Measurements from ENCODE around the gene RSU1.
A peak's percentile ranks its signal among the peaks of the same experiment; 100 is the strongest.

Gene RSU1

DNA sequence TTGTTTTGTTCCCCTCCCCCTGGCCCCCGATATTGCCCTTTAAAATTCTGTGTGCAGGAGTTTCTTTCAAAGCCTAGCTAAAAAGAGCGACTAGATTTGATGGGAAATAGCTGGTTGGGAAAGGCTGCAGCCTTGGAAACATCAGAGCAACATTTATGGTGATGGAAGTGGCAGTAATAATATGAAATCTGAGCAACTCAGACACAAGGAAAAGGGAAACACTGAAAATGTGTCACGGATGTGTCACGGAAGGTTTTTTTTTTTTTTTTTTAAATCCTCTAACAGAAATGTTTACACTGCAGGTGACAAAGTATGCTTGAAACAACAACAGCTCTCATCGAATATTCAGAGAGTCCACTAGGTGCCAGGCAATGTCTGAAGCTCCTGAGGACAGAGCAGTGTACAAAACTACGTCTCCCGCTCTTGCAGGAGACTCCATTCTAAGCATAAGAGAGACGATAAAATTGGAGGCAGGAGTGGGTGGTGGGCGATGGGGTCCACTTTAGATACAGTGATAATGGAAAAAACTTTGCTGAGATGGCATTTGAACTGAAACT is 143.0 kb downstream of the RSU1 start:
- peak; percentile 29 for DNase-seq (ENCODE audit: low spot score)

DNA sequence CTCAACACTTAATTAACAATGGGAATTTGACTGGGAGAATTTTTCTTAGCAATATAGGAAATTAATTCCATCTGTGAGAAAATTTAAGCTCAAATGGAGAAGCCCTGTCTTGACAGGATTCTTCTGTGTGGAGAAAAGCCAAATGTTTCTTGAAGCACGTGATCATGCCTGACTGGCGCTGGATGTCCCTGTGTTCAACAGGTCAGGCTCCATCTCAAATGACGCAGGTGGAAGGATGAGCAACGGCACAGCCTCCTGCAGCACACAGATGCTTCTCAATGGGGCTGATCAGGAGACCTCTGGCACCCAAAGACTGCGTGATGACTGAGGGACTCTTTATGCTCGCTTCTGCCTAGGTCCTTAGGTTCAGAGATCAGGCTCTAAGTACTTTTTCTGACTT is 143.8 kb downstream of the RSU1 start:
- peak; percentile 80 for DNase-seq (ENCODE audit: low spot score)

DNA sequence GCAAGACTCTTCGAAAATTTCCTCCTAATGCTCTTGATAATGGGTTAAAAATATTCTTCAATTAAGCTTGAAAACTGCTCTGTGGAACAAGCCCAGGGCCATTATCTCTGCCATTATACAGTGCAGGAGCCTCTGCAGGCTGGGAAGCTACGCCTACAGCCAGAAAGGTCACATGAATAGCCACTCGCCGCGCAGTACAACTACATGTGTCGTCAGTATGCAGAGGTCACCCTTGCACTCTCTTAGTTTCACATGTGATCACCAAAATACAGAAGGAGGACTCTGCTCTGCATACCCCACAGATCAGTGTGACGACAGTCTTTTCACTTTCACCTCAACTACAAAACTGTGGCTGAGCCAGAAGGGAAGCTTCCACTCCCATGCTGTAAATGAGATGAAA is 153.8 kb downstream of the RSU1 start:
- DNase-seq (ENCODE audit: low spot score) = no peak

DNA sequence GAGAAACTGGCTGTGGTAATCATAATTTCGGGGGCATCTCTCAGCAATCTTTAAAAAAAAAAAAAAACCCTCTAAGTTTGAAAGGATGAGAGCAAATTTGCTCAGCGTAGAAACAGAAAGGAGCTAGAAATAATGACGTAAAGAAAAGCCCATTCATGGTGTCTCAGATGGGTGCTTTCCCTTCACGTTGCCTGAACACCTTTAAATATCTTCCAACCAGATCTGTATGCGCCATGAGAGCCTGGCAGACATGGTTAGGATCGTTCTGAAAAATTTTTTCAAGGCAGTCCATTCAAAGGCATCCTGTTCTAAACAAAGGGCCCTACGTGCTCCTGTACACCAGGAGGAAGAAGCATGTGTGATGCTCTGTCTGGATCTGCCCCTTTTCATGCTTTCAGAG is 154.3 kb downstream of the RSU1 start:
- DNase-seq (ENCODE audit: low spot score) = no peak

DNA sequence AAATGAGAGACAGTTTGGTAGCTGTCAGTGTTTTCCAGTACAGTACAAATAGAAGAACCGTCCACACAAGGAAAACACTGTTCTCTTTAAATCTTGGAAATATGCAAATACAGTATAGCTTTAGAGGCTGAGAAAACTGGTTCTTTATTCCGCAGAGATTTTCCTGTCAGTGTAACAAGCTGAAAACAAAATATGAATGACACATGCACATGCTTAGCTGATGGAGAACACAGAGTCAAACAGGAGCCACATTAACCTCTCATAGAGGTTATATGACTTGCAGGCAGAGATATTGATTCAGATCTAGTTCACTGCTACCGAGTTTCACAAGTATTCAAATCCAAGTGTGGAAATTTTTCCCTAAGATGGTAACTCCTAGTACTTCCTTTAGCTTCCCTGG is 160.3 kb downstream of the RSU1 start:
- peak; percentile 18 for DNase-seq (ENCODE audit: low spot score)

DNA sequence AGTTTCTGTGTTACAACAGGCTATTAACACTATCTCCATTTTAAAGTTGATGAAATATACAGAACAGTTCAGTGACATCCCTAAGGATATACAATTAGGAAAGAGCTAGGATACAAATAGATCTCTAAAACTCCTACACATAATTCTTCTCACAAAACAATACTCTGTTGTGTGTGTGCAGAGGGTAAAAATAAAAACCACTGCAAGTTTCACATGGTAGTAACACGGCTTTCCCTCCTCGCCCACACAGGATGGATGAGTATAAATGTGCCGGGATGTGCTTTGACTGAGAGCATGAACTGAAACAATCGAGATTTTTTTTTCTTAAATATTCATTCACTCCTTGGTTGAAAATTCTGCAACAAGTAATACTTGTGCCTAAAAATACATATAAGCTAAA is 164.0 kb downstream of the RSU1 start:
- no peak for DNase-seq (ENCODE audit: low spot score)

DNA sequence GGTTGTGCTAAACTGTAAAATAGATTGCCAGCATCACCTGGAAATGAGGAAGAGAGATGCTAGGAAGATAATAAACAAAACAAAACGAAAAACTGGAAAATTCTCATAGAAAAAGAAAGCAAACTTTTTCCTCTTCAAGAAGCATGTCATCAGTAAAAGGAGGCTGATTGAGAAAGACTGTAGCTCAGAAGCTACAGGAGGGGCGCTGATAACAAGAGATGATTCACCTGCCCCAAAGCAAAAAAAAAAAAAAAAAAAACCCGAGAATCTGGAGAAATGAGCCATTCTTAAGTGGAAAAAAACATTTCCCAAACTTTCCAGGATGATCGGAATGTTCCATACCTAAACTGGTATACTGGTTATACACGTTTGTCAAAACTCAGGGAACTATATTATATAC is 165.1 kb downstream of the RSU1 start:
- no peak for DNase-seq (ENCODE audit: low spot score)

DNA sequence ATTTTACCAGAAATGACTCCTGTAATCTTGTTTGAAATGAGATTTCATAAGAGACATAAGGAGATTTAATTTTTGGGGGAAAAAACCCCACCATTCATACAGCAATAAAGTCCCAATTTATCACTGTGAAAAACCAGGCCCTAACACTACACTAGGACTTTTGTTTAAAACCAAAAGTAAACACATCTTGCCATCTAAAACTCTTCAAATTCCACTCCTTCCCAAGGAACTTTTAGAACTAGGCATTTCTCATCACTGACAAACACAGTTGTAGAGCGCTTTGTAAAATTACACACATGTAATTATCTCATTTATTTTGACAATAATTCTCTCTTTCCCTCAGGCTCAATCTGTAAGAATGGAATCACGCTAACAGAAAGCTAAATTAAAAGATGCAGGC is 167.5 kb downstream of the RSU1 start:
- no peak for DNase-seq (ENCODE audit: low spot score)

DNA sequence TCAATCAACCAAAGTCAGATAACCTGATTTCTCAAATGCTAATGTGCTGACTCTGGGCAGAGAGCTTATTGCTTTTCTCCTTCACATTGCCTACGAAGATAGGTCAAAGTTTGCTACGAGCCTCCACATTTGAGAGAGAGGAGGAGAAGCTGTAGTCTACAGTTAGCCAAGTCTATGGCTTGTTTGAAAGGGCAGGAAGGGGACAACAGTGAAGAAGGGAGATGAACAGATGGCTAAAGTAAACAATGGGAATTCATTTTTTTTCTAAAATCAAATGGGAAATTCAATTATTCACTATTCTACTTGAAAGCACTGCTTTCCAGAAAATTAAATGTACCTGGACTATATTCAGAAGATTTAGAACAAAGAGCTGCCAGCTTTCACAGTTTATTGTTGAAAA is 168.9 kb downstream of the RSU1 start:
- no peak for DNase-seq (ENCODE audit: low spot score)

DNA sequence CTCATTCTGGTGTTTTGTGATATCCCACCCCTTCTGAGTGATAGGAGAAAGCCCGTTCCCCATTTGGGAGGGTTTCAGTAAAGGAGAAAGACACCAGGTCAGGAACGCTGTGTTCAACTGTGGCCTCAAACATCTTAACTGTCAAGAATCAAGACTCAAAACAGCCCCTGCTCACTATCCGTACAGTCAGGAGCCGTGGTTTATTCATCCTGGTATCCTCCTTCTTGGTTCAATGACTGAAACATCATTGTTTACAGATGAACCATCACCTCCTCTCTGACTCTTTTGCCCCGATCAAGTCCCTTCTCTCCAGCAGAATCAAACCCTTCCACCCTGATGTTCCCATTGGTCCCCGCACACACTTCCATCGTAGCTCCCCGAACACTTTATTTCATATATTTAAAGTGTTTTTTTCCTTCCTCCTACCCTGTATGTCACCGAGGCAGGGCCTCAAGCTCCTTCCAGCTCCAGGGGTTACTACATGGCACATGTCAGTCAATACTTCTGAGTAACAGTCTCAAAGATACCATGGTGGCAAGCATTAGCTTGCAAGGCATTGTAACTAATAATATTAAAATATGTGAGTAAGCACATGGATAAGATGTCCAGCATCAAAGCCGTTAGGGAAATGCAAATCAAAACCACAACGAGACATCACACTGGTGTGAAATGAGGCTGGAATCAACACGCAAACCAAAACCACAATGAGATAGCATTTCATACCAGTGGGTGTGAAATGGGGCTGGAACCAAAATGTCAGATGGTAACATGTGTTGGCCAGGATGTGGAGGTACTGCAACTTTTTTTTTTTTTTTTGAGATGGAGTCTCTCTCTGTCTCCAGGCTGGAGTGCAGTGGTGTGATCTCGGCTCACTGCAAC is 170.8 kb downstream of the RSU1 start:
- DNase-seq (ENCODE audit: low spot score) = no peak

DNA sequence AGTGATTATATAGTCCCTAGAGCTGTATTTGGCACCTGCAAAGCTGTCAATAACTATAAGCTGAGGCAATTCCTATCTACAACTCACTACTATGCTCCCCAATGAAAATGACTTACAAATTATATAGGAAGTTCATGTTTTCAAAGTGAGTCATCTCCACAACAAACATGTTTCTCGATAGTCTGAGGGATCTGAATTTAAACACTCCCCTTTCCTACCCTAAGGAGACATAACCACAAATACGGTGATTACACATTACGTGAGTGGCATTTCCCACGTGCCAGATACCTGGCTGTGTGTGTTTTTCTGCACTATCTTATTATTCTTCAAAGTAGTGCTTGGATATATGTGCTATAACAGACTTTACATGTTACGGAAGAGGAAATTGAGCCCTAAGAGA is 173.1 kb downstream of the RSU1 start:
- no peak for DNase-seq (ENCODE audit: low spot score)

DNA sequence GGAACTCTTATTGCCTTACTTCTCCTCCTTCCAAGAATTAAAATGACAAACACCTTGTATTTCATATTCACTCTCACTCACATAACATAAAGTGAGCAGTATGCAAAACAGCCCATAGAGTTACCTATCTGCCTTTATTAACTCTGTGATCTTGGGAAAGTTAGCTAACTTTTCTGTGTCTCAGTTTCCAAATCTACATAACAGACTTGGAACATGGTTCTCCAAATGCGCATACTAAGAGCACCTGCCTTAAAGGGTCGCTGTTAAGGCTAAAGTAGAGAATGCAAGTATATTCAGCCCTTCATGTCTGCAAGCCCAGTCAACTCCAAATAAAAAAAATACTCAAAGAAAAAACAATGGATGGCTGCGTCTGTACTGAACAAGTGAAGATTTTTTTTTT is 173.7 kb downstream of the RSU1 start:
- no peak for DNase-seq (ENCODE audit: low spot score)

DNA sequence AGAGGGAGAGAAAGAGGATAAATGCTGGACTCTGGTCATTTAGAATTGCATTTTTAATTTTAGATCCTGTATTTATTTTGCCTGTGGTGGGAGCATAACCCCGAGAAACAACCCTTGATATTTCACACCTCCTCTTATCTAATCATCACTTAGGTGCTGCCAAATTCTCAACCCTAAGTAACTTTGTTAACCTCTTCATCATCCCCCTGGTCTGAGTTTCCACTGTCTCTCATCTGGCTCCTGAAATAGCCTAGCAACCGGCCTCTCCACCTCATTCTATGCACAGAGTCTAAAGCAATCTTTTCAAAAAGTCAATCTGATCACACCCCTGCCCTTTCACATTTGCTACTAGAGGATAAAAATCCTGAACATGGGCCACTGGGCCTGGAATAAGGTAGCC is 177.1 kb downstream of the RSU1 start:
- no peak for DNase-seq (ENCODE audit: low spot score)

DNA sequence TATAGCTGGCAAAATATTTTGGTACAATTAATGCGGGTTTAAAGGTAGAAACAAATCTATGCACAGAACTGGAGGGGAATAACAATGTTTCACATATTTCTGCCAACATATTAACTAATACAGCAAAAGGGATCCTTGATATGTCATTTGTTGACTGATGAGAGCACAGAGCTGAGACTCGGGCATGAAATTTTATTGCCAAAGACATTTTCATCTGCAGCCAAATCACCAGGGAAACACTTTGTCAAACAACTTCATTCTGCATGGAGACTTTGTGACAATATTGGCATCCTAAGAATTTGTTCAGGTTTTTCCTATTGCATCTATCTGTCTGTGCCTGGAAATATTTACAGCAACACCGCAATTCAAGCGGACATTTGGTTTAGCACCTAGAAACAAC is 177.8 kb downstream of the RSU1 start:
- no peak for DNase-seq (ENCODE audit: low spot score)

DNA sequence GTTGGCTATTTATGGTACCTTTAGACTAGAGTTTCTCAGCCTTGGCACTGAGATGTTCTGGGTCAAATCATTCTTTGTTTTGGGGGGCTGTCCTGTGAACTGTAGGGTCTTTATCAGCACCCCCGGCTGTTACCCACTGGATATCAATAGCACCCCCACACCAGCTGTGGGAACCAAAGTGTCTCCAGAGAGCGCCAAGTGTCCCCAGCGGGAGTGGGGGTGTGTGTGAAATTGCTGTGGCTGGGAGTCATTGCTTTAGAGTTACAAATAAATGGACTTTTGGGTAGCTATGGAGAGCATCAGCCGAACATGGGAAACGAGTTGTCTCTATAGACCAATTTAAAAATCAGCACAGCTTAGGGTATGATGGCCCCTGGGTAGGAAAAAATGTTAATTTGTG is 184.2 kb downstream of the RSU1 start:
- DNase-seq (ENCODE audit: low spot score) = no peak

DNA sequence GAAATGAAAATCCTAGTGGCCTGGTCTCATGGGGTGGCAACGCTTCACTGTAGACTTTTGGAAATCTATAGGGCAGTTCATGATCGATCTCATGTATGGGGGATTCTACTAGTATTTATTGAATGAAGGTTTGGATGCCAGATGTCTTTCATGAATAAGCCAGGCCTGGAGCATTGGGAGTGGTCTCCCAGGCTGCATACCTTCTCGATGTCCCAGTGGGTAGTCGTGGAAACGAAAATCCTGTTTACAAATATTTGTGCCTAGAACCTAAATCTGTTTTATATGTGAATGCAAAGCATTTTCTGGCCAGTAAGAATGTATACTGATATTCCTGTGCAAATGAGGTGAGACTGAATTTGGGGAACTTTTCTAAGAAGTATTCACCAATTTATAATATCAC is 190.5 kb downstream of the RSU1 start:
- no peak for DNase-seq (ENCODE audit: low spot score)

DNA sequence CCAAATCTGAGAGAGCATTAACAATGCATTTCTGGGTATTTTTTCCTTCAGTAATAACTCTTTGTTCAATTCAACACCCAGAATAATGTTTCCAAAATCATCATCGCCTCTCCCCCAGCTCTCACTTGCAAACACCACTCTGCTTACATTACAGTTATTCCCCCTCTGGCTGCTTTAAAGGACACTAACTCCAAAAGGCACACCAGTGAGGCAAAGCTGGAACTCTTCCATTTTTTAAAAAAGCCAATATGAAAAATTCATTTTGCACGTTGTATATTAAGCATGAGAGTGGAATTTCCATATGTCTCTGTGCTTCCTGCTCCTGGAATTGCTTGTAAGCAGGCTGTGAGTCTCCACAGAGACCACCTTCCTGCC is 204.3 kb downstream of the RSU1 start:
- no peak for DNase-seq (ENCODE audit: low spot score)

DNA sequence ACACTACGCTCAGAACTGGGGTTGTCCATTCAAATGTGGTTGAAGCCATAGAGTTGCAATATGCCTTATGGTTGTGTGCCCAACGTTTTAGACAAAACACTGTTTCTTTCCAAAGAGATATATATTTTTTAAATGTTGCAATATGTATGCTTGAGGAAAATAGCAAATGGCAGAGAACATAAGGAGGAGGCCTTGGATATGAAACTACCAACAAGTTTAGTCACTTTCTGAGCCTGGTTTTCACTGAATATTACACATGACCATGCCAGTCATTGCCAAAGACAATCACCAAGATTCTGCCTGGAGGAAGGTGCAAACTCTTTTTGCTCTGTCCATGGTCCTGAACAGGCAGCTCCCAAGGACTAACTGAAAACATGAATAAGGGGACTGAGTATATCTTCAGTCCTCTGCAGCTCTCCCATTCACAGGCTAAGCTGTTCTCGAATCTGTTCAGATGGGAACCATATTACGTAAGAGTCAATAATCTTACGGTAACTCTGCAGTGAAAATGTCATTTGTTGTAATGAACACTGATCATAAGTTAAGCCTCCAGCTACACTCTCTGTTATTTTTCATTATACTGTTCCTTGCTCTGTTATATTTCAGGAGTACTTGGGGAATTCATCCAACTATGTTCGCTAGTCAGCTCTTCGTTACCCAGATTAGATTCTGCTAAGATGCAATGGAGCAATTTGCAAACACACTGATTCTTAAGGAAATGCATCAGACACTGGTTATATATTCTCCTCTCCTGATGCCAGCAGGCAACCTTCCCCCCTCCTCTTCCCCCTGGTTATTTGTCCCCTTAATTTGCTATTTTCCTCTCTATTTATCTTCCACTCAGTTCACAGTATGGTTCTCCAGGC is 204.9 kb downstream of the RSU1 start:
- no peak for DNase-seq (ENCODE audit: low spot score)

DNA sequence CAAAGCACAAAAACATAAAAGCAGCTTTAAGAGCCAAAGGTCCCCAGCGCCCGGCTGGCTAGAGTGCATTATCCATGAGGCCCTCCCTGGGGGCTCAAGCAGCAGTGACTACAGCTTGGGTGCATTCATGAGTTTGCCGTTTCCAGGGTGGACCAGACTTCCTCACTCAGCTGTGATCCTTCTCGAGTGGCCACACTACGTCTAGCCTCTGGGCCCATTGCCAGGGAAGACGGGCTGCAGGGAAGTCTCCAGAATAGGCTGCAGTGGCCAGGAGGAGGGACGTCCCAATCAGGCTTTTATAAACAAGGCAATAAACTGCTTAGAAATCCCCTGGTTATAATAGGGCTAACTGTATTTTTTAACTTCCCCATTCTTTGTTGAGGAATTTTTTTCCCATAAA is 206.2 kb downstream of the RSU1 start:
- peak; percentile 37 for DNase-seq (ENCODE audit: low spot score)

DNA sequence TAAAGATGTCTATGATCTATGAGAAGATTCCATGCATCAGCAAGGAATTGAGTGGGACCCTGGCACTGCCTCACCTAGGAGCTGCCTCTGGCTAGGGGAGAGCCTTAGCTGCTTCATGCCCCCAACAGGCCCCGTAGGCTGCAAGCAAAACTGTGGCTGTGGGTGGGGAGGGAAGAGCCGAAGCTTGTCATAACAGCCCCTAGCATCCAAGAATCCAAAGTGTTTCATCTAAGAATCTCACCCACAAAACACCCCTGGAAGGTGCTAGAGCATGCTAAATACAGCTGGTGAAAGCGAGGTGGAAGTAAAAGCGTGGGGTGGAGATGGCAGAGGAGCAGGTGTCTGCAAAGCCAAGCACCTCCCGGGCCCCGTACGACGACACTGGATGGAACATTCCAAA is 208.0 kb downstream of the RSU1 start:
- DNase-seq (ENCODE audit: low spot score) = no peak

DNA sequence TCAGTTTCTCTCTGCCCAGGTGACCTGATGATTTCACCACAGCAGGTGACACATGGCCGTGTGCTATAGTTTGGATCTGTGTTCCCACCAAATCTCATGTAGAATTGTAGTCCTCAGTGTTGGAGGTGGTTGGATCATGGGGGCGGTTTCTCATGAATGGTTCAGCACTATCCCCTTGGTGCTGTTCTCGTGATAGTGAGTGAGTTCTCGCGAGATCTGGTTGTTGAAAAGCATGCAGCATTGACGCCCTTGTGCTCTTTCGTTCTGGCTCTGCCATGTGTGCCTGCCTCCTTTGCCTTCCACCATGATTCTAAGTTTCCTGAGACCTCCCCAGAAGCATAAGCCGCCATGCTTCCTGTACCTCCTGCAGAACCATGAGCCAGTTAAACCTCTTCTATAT is 210.3 kb downstream of the RSU1 start:
- DNase-seq (ENCODE audit: low spot score) = no peak

DNA sequence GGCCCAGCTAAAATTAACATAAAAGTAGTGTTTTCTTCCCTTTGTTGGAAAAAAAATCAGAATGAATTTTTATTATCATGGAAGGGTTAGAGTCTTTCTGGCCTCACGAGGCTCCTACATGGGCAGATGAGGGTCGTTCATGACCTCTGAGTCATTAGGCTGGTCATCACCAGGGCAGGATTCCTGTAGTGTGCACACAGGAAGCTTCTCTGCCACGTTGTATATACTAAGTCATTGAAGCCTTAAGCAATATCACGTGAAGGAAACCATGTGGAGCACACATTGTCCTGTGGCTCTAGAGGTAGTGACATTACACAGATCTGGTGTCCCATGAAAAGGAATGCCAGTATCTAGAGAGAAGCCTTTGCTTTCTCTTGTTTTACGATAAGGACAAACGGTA is 210.8 kb downstream of the RSU1 start:
- DNase-seq (ENCODE audit: low spot score) = no peak

DNA sequence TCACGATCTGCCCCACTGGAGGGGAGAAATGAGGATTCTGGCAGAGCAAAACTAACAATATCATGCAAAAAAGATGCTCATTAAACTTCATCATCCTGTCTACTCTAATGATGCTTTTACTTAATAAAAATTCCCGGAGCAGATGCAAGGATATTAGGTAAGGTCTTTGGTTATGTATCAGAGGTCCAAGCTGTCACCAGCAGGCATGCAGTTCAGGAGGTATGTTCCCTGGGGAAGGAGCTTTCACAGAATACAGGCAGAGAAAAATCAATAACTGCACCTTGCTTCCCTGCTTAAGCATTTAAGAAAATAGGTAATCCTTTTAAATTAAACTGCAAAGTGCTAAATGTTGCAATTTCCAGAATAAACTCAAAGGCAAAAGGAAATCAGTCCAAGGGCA is 213.9 kb downstream of the RSU1 start:
- no peak for DNase-seq (ENCODE audit: low spot score)

Measured in cerebellar cortex (tissue), 1 donor.